ENCODE measurements around the gene CCNQ.

DNA sequence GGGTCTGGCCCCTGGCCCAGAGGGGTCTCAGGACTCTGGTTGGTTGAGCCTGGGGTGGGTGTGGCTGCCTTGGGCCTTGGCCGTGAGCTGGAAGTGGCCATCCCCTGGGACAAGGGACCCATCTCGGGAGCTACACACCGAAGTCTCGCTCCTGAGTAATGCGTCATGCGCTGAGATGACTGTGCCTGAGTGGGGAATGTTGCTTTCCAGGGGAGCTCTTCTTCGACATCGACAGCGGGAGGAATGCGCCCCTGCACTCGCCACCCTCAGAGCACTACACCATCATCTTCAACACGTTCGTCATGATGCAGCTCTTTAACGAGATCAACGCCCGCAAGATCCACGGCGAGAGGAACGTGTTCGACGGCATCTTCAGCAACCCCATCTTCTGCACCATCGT lies 38.5 kb downstream of the CCNQ start:
- TF ChIP-seq, protein P1, sequence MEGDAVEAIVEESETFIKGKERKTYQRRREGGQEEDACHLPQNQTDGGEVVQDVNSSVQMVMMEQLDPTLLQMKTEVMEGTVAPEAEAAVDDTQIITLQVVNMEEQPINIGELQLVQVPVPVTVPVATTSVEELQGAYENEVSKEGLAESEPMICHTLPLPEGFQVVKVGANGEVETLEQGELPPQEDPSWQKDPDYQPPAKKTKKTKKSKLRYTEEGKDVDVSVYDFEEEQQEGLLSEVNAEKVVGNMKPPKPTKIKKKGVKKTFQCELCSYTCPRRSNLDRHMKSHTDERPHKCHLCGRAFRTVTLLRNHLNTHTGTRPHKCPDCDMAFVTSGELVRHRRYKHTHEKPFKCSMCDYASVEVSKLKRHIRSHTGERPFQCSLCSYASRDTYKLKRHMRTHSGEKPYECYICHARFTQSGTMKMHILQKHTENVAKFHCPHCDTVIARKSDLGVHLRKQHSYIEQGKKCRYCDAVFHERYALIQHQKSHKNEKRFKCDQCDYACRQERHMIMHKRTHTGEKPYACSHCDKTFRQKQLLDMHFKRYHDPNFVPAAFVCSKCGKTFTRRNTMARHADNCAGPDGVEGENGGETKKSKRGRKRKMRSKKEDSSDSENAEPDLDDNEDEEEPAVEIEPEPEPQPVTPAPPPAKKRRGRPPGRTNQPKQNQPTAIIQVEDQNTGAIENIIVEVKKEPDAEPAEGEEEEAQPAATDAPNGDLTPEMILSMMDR (IDR thresholded peaks at IDR 0.05; ENCODE audit: extremely low read depth in 1 of 2, insufficient read depth in 1 of 2, low read depth in 1 of 2, low read length in 2 of 2), result no peak
- TF ChIP-seq FOS (IDR thresholded peaks at IDR 0.05; ENCODE audit: borderline replicate concordance, insufficient read depth, low read length), result no peak
- TF ChIP-seq POLR2A (IDR thresholded peaks at IDR 0.05; ENCODE audit: low read depth, low read length), result no peak
- TF ChIP-seq EZH2 (IDR thresholded peaks at IDR 0.05; ENCODE audit: borderline replicate concordance, low read depth, low read length, severe bottlenecking), result no peak
- TF ChIP-seq POLR2AphosphoS5 (IDR thresholded peaks at IDR 0.05; ENCODE audit: insufficient read depth, low read depth, low read length), result no peak
